Glomerular visceral epithelial cell (primary cell): ENCODE data around the gene ZNF2.

ENCODE experiments used
- DNase-seq: peaks from one replicate; pipeline ENCODE4 v3.0.0-alpha.2; 2016; ENCODE audit errors: extremely low spot score

ZNF2 gene

DNA sequence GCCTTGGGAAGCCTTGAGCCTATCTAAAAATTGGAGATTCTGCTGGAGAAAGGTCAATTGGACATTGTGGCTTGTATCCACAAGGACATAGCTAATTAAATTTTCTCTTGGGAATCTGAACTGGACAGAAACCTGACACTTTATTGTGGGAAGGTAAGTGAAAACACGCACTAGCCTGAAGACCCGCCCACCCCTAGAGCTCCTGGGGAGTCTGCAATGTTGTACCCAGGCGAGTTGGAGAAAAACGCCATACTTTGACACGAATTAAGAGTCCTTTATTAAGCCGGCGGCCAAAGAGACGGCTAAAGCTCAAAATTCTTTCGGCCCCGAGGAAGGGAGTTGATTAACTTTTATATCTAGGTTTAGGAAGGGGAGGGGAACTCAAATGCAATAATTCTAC lies 40.5 kb downstream of the ZNF2 start:
- no peak for DNase-seq

DNA sequence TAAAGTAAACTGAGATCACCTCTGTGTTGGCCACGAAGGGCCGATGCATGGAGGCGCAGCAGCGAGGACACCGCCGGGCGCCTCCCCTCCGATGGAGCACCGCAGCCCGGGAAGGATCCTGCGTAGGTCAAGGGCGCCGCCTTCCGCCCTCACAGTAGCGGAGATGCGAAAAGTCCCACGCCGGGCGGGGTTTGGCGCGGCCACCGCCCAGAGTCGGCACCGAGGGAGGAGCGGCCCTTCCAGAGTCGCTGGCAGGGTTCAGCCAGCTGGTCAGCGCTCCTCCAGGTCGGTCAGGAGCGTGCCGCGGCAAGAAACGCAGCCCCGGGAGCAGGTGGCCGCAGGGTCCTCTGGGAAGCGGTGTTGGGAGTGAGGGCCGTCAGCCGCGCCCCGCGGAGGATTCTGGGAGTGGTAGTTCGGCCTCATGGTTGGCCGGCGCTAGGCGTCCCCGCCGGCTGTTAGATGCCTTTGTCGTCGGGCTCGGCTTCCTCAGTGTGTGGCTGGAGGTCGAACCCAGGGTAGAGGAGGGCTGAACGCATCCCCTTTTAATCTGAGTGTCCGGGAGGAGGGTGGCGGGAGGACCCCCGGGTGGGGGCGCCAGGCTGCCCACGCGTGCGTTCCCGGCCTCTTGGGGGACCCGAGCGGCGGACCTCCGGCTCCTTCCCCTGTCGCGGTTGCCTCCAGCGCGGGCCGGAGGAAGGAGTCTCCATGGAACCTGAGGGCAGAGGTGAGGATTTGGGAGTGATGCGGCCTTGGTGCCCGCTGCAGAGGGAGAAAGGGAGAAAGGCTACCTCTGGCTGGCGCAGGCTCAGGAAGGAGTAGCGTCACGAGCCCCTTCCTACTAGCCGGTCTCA lies 41.7 kb downstream of the ZNF2 start, which contains the start of gene ZNF892:
ZNF892 (plus strand) TSS at position 411 of the 851 bp plus-strand sequence; CDS start at position 706, 295 bp downstream.
- peak; percentile 72 for DNase-seq

DNA sequence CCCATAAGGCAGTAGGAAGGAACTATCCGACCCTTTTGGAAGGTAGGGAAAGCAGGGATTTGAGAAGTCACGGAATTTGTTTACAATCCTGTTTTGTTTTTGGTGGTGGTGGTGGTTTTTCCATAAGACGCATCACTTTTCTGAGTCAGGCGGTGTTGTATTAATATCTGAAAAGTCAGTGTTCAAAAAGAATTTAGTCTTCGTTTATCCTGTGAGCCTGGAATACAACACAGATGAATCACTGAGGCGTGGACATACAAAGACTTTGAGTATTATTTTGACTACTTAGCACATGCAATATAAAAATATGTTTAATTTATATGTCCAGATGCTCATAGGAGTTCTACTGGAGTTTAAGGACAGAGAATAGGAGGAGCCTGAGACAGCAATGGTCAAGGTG lies 42.5 kb downstream of the ZNF2 start:
- DNase-seq = no peak

DNA sequence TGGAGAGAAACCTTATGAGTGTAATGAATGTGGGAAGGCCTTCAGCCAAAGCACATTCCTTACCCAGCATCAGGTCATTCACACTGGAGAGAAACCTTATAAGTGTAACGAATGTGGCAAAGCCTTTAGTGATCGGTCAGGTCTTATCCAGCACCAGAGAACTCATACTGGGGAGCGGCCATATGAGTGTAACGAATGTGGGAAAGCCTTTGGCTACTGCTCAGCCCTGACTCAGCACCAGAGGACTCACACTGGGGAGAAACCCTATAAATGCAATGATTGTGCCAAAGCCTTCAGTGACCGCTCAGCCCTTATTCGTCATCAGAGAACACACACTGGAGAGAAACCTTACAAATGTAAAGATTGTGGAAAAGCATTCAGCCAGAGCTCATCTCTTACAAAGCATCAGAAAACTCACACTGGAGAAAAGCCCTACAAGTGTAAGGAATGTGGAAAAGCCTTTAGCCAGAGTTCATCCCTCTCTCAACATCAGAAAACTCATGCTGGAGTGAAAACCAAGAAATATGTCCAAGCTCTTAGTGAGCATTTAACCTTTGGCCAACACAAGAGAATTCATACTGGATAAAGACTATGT lies 49.5 kb downstream of the ZNF2 start:
- no peak for DNase-seq

- no peak for DNase-seq
These were observed 54.8 kb downstream of the ZNF2 start for GRCh38 chr2:95220449-95220848.

DNA sequence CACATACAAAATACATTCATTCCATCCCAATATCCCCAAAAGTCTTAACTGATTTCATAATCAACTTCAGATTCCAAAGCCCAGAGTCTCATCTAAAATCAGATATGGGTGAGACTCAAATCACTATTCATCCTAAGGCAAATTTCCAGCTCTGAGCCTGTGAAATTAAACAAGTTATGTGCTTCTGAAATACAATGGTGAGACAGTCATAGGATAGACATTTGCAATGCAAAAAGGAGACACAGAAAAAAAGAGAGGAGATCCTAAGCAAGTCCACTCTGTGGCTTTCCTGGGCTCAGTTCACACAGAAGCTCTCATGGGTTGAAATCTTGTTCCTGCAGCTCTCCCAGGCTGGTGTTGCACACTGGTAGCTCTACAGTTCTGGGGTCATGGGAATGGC lies 60.0 kb downstream of the ZNF2 start:
- DNase-seq = no peak

DNA sequence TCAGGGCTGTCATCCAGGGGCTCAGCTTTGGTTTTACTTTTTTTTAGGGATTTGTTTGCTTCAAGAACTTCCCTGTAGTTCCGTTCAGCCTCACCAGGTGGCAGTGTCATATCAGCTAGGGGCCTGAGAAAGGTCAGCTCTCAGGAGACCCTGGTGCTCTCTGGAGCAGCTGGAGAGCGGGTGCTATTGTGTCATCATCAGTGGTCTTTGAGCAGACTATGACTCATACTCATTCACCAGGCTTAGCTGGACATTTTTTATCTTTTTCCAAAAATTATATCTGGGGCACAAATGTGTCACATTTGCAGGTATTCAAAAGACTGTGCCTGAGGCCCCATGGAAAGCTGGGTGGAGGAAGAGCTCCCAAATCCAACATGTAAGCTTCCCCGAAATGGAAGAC lies 66.1 kb downstream of the ZNF2 start:
- peak; percentile 91 for DNase-seq

DNA sequence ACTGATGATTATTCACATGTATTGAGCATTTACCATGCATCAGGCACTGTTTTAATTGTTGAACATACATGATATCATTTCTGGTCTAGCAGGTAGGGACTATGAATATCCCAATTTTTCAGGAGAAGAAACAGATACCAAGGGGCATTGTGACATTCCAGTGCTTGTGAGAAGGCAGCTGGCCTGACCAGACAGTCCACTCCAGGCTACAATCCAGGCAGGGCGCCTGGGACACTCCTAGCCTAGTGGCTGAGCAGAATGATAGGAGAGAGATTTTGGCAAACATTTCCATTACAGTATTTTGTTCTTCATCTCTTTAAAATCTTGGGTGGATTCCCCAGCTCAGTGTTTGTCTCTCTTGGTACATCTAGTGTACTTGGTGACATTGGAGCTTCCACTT lies 66.6 kb downstream of the ZNF2 start:
- no peak for DNase-seq
